GM21619 (cell line): ENCODE results near the gene LRRC7.

Experiments
- ATAC-seq: cut with Tn5 transposase; IDR thresholded peaks from one replicate; pipeline ENCODE4 v1.9.1; 2021; ENCODE audit not compliant: unreplicated experiment

The LRRC7 gene

DNA sequence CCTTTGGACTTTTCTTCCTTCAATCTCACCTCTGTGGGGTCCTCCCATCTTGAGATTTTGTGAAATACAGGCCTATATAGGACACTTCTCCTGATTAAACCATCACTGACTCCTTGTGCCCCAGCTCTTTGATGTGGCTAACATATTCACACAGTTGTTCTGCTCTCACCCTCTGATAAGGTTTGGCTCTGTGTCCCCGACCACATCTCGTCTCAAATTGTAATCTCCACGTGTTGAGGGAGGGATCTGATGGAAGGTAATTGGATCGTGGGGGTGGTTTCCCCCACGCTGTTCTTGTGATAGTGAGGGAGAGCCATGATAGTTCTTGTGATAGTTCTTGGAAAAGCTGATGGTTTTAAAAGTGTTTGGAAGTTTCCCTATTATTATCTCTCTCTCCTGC is 19.7 kb downstream of the LRRC7 start:
- ATAC-seq, result no peak

DNA sequence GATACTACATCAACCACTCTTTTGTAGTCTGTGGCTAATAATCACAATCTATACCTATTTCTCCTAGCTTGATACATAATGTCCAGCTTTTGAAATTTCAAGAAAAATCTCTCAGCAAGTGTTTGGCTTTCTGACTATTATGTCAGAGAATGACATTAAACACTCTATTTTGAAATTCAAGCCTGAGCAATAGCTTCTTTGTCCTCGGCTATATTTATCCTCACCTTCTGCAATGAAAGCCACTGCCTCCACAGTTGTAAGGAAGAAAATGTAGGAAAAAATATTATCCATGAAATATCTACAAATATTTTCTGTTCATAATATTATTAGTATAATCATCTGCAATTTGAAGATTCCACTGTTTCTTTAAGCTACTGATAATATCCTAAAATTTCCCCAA is 22.1 kb downstream of the LRRC7 start:
- no peak for ATAC-seq

GRCh38 chr1:69592341-69592740 is 24.6 kb downstream of the LRRC7 start:
- ATAC-seq, result no peak

DNA sequence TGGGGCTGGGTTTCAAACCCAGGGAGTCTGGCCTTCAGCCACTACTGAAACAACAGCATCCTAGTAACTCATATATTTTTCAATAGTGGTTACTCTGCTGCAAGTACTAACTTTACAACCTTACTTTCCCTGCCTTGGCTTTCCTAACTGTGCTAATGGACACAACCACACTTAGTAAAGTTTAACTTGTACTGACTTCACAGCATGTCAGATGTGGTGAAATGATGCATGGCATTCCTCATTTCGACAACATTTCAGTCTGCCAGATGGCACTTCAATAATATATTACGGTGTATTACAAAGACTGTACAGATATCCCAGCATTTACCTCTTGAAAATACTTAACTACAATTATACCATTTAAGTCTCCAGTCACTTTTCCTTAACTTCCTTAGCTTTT is 27.8 kb downstream of the LRRC7 start:
- no peak for ATAC-seq

GRCh38 chr1:69611316-69611715 is 43.6 kb downstream of the LRRC7 start:
- ATAC-seq, result no peak

- ATAC-seq, result no peak
Measured at GRCh38 chr1:69613414-69613813, 45.7 kb downstream of the LRRC7 start.

- no peak for ATAC-seq
Measured at GRCh38 chr1:69638673-69639072, 71.0 kb downstream of the LRRC7 start.

DNA sequence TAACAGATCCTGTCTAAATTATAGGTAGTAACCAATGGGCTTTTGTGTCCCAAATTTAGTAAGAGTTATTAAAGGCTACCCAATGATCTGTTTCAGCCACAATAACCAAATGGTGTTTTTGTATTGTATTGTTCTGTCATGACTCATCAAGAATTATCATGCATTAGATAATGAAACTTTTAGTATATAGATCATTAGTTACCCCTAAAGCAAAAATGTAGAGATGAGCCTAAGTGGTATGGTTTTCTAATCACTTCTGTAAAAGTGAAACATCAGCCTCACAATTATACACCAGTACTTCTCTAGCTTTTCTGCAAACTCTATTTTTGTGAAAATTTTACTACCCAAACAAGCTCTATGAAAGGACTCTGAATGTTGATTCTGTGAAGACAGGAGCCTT is 71.4 kb downstream of the LRRC7 start:
- ATAC-seq, result no peak

GRCh38 chr1:69643266-69643665 is 75.5 kb downstream of the LRRC7 start:
- no peak for ATAC-seq

GRCh38 chr1:69645477-69645876 is 77.8 kb downstream of the LRRC7 start:
- no peak for ATAC-seq

- no peak for ATAC-seq
Measured at GRCh38 chr1:69648486-69648885, 80.8 kb downstream of the LRRC7 start.

- ATAC-seq, result no peak
Measured at GRCh38 chr1:69649383-69649990, 81.8 kb downstream of the LRRC7 start.

- ATAC-seq, result no peak
Measured at GRCh38 chr1:69650779-69651178, 83.1 kb downstream of the LRRC7 start.

- no peak for ATAC-seq
Measured at GRCh38 chr1:69651656-69652055, 83.9 kb downstream of the LRRC7 start.

DNA sequence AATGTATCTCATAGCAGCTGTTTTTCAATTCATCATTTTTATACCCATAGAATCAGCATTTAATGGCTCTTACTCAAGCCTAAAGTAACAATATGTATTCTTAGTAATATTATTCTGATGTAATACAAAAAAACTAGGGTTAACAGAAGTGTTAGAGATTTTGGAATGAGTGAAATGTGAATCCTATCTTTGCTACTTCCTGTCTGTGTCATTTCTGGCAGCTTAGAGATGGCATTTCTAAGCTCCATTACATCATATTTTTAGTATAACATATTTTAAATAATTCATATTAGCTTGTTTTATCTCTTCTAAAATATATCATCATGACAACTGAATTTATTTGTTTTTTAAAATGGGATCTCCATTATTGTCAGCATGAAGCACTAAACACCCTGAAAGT is 90.2 kb downstream of the LRRC7 start:
- no peak for ATAC-seq

- no peak for ATAC-seq
Measured at GRCh38 chr1:69661686-69662085, 94.0 kb downstream of the LRRC7 start.

GRCh38 chr1:69662321-69662720 is 94.6 kb downstream of the LRRC7 start:
- no peak for ATAC-seq

DNA sequence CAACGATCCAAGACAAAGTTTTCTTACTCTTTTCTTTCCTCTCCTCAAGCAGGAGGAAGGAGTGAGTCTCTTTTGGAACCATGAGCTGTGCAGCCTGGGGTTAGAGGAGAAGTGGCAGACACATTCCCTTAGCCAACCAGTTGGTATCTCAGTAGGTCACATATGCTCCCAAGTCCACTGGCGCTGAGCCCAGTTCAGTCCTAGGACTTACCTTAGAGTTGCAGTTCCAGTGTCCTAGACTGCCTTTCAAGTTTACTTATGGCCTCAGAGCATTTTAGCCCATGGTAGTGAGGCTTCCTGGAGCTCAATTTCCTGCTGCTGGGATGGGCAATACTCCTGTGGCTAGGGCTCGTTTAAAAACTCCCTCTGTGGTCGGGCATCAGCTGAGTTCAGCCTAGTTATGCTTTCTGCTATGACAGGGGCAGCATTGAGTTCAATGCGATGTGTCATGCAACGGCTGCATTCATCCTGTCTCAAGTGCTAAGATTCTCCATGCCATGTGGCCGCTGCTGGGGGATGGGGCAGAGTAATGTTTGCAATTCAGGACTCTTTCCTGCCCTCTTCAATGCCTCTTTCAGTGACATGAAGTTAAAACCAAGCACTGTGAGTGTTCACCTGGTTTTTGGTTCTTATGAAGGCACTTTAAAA is 103.8 kb downstream of the LRRC7 start:
- ATAC-seq, result no peak

GRCh38 chr1:69673321-69673720 is 105.6 kb downstream of the LRRC7 start:
- no peak for ATAC-seq

DNA sequence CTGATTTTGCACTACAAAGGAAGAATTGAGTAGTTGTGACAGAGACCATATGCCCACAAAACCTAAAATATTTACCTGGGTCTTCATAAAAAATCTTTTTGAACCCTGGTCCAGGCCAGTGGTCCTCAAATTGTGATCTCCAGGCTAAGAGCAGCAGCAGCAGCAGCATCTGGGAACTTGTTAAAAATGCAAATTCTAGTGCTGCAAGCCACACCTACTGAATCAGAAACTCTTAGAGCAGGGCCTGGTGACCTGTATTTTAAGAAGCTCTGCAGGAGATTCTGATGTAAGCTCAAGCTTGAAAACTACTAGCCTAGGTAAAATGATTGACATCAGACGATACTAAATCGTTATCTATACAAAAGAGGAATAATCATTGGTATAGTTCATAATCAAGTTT is 112.2 kb downstream of the LRRC7 start:
- no peak for ATAC-seq

DNA sequence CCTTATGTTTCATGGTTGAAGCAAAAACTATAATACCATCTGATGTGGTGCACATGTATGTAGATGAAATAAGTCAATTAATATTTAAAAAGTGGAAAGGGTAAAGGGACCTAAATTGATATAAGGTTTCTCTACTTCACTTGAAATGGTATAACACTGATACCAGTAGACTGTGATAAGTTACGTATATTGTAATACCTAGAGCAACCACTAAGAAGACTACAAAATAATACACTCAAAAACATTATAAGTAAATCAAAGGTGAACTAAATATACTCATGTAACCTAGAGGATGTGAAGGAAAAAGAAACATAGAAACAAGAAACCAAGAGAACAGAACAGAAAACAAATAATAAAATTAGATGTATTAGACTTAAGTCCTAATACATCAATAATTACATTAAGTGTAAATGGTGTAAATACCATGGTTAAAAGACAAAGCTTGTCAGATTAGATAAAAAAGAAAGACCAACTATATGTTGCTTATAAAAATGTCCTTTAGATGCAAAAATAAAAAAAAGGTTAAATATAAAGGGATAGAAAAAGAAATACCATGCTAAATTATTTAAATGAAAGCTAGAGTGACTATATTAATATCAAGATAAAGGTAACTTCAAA is 118.8 kb downstream of the LRRC7 start:
- no peak for ATAC-seq

GRCh38 chr1:69688193-69688592 is 120.5 kb downstream of the LRRC7 start:
- no peak for ATAC-seq

DNA sequence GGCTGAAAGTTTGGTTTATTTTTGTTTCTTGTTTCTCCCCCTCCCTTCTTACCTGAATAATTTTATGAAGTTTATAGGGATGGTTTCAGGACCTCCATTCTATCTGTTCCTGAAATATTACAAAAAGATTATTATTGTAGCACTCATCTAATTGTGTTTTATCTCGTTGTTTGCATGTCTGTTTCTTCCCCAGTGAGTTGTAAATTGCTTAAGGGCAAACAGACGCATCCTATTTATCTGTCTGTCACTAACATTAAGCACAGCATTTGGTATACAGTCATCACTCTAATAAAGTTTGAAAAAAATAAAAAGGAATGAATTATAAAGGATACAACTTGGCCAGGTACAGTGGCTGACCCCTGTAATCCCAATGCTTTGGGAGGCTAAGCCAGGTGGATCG is 123.5 kb downstream of the LRRC7 start:
- ATAC-seq, result no peak
